Measurements from ENCODE around the gene BAHCC1. TPM values are rescaled to one million over a fixed set of nuclear protein-coding genes. Genes with fewer than 3 reads are reported as not detected.

The BAHCC1 gene
- total and polyA plus RNA-seq, 2 of the 8 experiments (the other 6 are each of a cell fraction or from before 2014, with no cell fraction given): 0.26 to 0.58 TPM

- Histone ChIP-seq H3K9me3 (ENCODE audit: insufficient read depth in 2 of 2, low read depth in 1 of 2, low read length in 1 of 2) (peaks cover 0 to 6% of the 10 kb centered on the region in 2 experiments; a peak in 1 of 4 replicates), H3K23me2 (ENCODE audit: low read depth, low read length) (peaks cover 21% of the 10 kb centered on the region; the same call in 1 of the 2 replicates), H3K79me2 (ENCODE audit: control insufficient read depth in 1 of 2, insufficient read depth in 2 of 2, low read length in 2 of 2) (no peaks in the 10 kb centered on the region), H2BK120ac (replicated peaks; ENCODE audit: low read depth, low read length) (no peak overlapping the region), H2BK12ac (ENCODE audit: low read depth, low read length) (no peak overlapping the region), H2BK20ac (ENCODE audit: low read length) (0 out of 2 replicates have a peak overlapping the region, but pooled peaks have one; percentile 32), H3K36me3 (ENCODE audit: control insufficient read depth in 2 of 4, insufficient read depth in 4 of 4, low read length in 3 of 4) (no peaks in the 10 kb centered on the region), H4K5ac (ENCODE audit: insufficient read length, low read depth, low read length) (no peak overlapping the region), H3K9ac (replicated peaks in 1 of 4; ENCODE audit: extremely low read depth in 1 of 4, low read depth in 3 of 4, low read length in 3 of 4) (no peak overlapping the region), H3K23ac (ENCODE audit: insufficient read length) (no peak overlapping the region), H3K4me2 (ENCODE audit: insufficient read depth in 1 of 2, low read depth in 2 of 2, low read length in 2 of 2) (no peak overlapping the region), H2BK5ac (ENCODE audit: low read depth, low read length) (no peak overlapping the region), H3K4me1 (replicated peaks in 1 of 4; ENCODE audit: control insufficient read depth in 3 of 4, insufficient read depth in 4 of 4, low read length in 3 of 4) (peaks cover 0 to 3% (median under 1%) of the 10 kb centered on the region in 4 experiments; a peak in 4 of 7 replicates), H3K4ac (replicated peaks; ENCODE audit: insufficient read length, low read depth, low read length) (no peak overlapping the region), H4K8ac (ENCODE audit: extremely low read depth, insufficient read depth, low read length) (peak overlapping the region; percentile 35; the same call in 1 of the 2 replicates), H3K27me3 (replicated peaks in 1 of 4; ENCODE audit: control insufficient read depth in 3 of 4, extremely low read depth in 1 of 4, insufficient read depth in 3 of 4, low read length in 3 of 4) (no peaks in the 10 kb centered on the region), H3K18ac (ENCODE audit: extremely low read depth, low read length) (no peak overlapping the region), H2AK5ac (ENCODE audit: low read depth, low read length) (no peak overlapping the region), H2AFZ (ENCODE audit: low read length) (no peak overlapping the region), H3K79me1 (ENCODE audit: low read depth, low read length) (no peaks in the 10 kb centered on the region; the same call in 1 of the 2 replicates), H4K91ac (replicated peaks; ENCODE audit: insufficient read length, low read length) (peak overlapping the region; percentile 73), H3K14ac (ENCODE audit: insufficient read length) (no peak overlapping the region), H2BK15ac (ENCODE audit: low read length) (0 out of 2 replicates have a peak overlapping the region, but pooled peaks have one; percentile 61), H3K4me3 (ENCODE audit: extremely low read depth in 1 of 4, insufficient read depth in 2 of 4, low read depth in 3 of 4, low read length in 4 of 4) (no peak overlapping the region), H3K27ac (ENCODE audit: low read depth, low read length) (no peak overlapping the region), H3K56ac (replicated peaks; ENCODE audit: insufficient read length, low read depth, low read length) (no peak overlapping the region), H4K20me1 (replicated peaks in 1 of 2; ENCODE audit: control insufficient read depth in 1 of 2, insufficient read depth in 2 of 2, low read length in 2 of 2) (peaks cover 0 to 7% of the 10 kb centered on the region in 2 experiments)
- ChIA-PET POLR2A (ENCODE audit: partially characterized antibody) (no interaction called here), CTCF (ENCODE audit: partially characterized antibody) (interaction anchor here (1.3 to 7.3 kb wide), 6 partner anchors 12 to 137 kb away, joined by 3 to 53 read pairs (median 14); no protein-coding TSS in a partner anchor)
- 93% methylated on average over 11 of the region's 11 CpGs; no CpG with 5 or more reads in 1 of the 2 experiments for WGBS, 2 experiments (ENCODE audit: extremely low coverage in 1 of 2, insufficient coverage in 1 of 2, insufficient read length in 1 of 2, insufficient replicate concordance in 2 of 2, low coverage in 1 of 2, low lambda C conversion rate in 2 of 2, missing lambda C conversion rate in 1 of 2)
- FAIRE-seq: no peak
- TF ChIP-seq CEBPB (IDR thresholded peaks at IDR 0.05; ENCODE audit: low read depth, low read length): no peak
- DNase-seq (ENCODE audit: low read depth in 1 of 2, low spot score in 2 of 2): no peak
These were observed 33.3 kb downstream of the BAHCC1 start for GRCh38 chr17:81428516-81428915.

Measured in H1 (cell line).